SK-MEL-5 (cell line): ENCODE data around the gene IFT25. TPM values are rescaled to one million over a fixed set of nuclear protein-coding genes. Genes with fewer than 3 reads are reported as not detected.

Experiments used
- DNase-seq: peaks from one replicate; pipeline ENCODE4 v3.0.0-alpha.2; 2016; ENCODE audit warnings: low read depth, low spot score
- in situ Hi-C: cut with HindIII; loops from 2 replicates; pipeline ENCODE4 v1.10.0; 2016; ENCODE audit warnings: low sequenced_read_pairs, high pct_unique_total_duplicates, low pct_unique_long_range_greater_than_20kb
- total RNA-seq: library from RNA; depleted of rRNA; stranded (reverse); fragments of >200 nt; shearing (Covaris generic); gene quantifications from 2 replicates; pipeline ENCODE4 v1.2.3, GENCODE V29; 2014

The IFT25 gene
- total RNA-seq, 1 experiment from 2014 or later = 33.1 TPM

DNA sequence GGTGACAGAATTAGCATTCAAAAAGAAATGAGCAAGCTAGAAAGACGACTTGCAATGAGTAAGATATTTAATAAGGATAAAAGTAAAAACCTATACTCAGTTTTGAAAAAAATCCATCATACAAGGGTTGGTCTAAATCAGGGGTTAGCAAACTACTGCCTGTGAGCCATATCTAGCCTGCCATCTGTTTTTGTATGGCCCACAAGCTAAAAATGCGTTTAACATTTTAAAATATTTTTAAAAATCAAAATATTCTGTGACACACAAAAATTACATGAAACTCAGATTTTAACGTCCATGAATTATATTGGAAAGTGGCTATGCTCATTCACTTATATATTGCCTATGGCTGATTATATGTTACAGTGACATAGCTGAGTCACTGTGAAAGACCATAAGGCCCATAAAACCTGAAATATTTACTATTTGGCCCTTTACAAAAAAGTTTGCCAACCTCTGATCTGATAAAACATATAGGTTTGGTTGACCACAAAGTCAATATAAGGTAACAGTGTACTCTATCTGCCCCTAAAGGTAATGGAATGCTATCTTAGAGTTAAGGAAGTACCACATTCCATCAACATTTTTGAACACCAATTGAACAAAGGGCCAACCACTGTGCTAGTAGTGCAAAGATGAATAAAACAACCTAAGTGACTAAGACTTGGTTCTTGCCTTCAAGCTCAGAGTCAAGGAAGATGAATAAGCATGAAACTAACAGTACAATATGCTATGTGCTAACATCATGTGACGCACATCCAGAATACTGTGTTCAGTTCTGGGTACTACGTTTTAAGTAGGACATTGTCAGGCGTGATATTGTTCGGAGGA lies 3.2 kb downstream of the IFT25 start:
- in situ Hi-C loops = no loop called here
- no peak for DNase-seq

DNA sequence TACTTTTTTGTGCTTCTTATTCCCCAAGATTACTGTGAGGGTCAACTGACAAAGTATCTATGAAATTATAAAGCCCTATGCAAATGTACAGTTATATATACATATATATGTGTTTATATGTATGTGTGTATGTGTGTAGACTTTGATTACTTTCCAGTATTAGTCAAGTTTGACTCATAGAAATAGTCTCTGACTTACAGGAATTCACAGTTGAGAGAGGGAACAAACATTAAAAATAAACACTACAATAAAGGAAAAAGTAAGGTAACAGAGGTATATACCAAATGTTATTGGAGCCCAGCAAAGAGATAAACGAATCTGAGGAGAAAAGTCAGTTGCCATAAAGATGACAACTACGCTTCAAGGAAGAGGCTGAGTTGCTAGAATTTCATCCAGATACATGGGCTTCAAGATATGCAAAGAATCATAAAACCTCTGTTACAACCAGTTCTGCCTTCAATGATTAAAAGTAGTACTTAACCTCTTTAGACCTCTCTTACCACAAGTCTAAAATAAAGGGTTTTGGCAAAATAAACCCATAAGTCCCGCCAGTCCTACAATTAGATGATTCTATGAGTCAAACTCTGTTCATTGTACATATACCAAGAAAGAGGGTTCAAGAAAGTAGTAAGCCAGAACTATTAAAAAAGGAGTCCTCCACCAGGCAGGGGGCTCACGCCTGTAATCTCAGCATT lies 7.2 kb downstream of the IFT25 start:
- in situ Hi-C loops = no loop called here
- DNase-seq = no peak

DNA sequence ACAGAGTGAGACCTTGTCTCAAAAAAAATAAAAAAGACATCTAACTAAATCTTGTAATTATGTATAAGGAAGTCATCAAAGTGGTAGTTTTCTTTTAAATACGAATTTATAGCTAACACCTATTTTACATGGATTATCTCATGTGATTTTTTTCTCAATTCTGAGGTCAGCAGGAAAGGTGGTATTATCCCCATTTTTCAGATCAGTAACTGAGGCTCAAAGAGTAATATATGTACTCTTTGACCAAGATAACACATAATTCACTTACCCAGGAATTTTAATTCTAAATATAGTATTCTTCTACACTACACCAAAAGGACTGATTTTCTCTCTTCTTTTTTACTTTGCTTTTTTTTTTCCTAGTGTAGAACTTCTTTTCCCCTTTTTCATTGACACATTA lies 9.1 kb downstream of the IFT25 start:
- in situ Hi-C loops = no loop called here
- no peak for DNase-seq

DNA sequence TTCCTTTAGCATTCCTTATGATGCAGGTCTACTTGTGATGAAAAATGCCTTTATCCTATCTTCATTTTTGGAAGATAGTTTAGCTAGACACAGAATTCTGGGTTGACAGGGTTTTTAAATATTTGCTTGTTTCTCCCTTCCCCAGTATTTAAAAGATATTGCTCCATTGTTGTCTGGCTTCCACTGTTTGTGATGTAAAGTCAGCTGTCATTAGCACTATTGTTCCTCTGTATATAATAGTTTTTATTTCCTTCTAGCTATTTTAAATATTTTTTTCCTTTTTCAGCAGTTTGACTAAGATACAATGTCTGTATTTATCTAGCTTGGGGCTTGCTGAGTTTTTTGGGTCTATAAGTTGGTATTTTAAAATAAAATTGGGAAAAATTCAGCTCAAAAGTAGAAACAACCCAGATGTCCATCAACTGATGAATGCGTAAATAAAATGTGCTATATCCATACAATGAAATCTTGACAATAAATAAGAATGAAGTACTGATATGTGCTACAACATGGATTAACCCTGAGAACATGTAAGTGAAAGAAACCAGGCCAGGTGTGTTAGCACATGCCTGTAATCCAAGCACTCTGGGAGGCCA lies 11.2 kb downstream of the IFT25 start:
- no peak for DNase-seq
- in situ Hi-C loops = no loop called here

DNA sequence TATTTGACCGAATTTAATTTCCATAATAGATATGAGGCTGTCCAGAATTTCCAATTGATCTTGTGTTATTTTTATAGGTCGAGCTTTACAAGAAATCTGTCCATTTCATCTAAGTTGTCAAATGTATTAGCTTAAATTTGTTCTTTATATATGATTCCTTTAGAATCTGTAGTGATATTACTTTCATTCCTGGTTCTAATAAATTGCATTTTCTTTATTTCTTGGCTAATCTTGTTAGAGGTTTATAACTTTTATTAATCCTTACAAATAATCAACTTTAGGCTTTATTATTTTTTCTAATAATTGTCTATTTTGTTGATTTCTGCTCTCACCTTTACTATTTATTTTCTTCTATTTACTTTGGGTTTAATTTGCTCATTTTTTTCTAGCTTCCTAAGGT lies 14.0 kb downstream of the IFT25 start:
- no peak for DNase-seq
- in situ Hi-C loops = no loop called here

DNA sequence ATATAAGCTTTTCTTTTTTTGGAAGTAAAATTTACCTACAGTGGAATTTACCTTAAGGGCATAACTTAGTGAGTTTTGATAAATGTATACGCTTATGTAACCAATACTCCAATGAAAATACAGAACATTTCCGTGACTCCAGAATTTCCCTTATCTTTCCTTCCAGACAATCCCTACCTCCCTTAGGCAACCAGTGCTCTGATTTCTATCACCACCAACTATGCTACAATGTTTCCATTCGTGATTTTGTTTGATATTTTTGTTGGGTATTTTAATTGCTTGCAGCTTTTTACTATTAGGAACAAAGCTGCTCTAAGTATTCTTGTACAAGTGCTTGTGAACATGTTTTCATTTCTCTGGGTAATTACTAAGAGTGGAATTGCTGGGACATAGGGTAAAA lies 14.6 kb downstream of the IFT25 start:
- in situ Hi-C loops = no loop called here
- no peak for DNase-seq

DNA sequence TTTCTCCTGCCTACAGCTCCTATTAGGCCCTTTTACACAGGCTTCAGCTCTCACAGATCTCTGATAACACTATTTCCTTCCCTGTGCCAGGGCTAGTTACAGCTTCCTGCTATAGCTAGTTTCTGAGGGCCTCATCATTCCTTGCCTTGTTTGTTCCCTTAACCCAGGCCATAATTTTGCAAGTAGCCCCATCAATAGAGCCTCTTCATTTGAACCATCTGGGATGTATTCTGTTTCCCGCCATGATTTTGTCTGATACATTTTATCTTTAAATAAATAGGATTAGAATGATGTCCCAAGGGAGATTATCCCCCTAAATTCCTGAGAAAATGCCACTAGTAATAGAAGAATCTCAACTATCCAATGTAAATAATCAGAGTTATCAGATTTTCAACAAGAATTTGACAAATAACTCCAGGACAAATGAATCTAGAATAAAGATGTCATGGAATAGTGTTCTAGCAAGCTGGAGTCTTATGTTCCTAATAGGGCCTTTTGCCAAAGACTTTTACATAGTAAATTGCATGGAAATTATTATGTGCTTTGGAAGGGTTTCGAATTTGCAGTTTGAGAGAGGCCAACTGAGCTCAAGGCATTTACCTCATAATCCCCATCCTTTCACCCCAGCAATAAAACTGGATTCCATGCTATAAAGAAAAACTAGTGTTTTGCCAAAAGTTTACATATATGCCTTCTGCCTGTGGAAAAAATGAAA lies 16.1 kb downstream of the IFT25 start:
- in situ Hi-C loops = no loop called here
- no peak for DNase-seq

DNA sequence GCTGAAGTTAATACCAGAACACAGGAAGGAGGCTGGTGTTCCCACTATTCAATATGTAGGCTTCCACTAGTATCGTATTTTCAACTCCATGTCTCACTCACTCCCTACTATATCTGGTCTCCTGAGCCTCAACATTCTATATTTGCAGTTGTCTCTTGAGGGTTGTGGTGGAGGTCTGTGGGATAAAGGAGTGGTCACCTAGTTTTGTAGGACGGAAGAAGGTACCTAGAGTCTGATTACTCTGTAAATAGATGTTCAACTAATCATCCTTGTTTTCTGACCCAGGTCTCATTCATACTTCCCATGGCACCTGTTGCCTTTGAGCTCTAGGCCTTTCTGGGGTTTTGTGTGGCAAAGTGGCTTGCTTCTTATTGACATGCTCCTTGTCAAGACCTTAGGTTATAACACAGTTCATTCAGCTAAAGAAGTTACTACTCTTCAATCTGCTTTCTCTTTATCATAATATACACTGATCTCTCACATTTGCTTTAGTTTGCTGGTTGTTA lies 18.1 kb downstream of the IFT25 start:
- DNase-seq = no peak
- in situ Hi-C loops = no loop called here

DNA sequence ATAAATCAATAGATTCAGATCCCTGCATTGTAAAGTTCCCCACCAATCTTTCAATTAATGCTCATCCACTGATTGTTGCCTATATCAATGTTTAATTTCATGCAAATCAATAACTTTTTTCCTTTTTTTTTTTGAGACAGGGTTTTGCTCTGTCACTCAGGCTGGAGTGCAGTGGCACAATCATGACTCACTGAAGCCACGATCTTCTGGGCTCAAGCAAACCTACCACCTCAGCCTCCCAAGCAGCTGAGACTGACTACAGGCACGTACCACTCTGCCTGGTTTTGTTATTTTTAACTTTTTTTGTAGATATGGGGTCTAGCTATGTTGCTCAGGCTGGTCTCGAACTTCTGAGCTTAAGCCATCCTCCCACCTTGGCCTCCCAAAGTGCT lies 25.8 kb downstream of the IFT25 start:
- no peak for DNase-seq
- in situ Hi-C loops = no loop called here

DNA sequence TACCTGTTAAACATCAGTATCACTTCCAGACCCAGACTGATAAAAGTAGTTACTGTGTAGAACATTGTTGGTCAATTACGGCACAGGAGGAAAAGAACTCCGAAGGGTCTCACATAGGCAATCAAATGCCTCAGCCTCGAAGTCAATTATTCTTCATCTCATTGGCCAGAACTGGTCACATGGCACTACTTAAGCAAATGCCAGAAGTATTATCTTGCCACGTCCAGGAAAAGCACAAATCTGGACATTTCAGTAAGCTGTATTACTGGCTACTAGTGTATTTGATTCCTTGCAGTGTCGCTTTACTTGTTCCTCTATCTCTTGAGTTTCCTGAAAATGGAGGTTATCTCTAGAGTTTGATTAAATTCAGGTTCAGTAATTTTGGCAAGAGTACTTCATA lies 27.2 kb downstream of the IFT25 start:
- in situ Hi-C loops = no loop called here
- no peak for DNase-seq

DNA sequence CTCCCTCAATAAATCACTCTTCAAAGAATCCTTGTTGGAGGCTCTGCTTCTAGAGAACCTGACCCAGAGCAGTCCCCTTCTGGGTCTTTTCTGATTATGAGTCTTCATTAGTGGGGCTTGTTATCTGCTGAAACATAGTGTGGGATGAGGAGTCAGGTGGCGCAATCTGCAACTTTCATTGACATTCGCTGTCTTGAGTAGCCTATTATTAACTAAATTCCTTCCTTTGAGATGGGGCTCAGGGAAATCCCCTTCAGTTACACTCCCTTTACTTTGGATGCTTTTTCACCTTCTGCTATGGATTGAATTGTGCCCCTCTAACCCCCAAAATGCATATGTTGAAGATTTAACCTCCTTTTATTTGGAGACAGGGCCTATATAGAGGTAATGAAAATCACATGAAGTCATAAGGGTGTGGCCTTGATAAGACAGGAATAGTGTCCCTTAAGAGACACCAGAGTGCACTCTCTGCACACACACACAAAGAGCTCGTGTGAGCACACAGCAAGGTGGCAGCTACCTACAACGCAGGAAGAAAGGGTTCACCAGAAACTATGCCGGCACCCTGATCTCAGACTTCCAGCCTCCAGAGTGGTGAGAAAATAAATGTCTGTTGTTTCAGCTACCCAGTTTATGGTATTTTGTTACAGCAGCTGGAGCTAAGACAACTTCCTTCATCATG lies 32.0 kb downstream of the IFT25 start:
- no peak for DNase-seq
- in situ Hi-C loops = no loop called here

DNA sequence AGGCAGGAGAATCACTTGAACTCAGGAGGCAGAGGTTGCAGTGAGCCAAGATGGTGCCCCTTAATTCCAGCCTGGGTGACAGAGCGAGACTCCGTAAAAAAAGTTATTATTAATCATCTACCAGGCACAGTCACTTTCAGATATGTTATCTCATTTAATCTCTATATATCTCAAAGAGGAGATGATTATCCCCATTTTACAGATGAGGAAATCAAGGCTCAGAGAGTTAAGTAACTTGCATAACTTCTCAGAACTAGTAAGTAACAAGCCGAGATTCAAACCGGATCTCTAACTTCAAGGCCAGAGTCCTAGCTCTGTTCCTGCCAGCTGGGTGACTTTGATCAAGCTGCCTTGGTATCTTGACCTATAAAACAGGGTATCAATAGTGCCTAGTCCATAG lies 34.1 kb downstream of the IFT25 start:
- DNase-seq = no peak
- in situ Hi-C loops = no loop called here

DNA sequence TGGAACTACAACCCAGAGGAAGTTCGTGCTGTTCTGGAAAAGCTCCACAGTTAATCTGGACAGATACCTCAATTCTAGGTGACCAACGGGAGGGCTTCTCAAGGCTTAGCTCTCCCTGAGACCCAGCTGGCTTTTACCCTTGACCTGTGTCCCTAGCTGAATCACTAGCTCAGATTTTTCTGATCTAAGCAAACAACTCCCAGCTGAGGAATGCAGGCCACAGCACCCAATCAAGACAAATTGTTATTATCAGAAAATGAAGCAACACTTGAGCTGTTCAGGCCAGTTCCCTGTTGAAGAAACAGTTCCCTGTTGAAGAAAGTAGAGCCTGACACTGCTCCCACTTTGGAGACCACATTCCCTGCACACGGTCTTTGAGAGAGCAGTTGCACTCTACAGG lies 35.6 kb downstream of the IFT25 start:
- in situ Hi-C loops = no loop called here

DNA sequence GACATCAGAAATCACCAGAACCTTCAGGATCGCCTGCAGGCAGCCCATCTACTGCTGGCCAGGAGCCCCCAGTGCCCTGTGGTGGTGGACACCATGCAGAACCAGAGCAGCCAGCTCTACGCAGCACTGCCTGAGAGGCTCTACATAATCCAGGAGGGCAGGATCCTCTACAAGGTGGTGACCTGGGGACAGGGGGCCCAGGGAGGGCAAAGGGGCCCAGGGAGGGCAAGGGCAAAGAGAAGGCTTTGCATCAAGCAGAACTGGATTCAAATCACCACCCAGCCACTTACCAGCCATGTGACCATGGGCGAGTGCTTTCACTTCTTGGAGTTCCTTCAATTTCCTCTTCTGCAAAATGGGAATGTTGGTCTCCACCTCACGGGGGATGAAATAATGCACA lies 39.4 kb downstream of the IFT25 start:
- DNase-seq = no peak
- in situ Hi-C loops = no loop called here

More for the DNA sequence above, 35.6 kb downstream of the IFT25 start:
- DNase-seq = no peak

DNA sequence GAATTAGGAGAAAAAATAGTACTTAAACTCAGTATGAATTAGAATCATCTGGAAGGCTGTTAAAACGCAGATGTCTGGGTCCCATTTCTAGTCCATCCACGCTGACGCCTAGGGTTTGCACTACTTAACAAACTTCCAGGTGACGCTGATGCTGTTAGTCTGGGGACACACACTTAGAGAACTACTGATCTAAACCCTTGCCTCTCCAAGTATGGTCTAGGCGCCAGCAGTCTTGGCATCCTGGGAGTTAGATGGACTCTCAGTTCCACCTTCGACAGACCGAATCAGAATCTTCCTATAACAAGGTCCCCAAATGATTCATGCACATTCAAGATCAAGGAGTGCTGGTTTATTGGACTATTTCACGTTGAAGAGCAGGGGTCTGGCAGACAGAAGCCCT lies 40.0 kb downstream of the IFT25 start:
- in situ Hi-C loops = no loop called here
- no peak for DNase-seq

DNA sequence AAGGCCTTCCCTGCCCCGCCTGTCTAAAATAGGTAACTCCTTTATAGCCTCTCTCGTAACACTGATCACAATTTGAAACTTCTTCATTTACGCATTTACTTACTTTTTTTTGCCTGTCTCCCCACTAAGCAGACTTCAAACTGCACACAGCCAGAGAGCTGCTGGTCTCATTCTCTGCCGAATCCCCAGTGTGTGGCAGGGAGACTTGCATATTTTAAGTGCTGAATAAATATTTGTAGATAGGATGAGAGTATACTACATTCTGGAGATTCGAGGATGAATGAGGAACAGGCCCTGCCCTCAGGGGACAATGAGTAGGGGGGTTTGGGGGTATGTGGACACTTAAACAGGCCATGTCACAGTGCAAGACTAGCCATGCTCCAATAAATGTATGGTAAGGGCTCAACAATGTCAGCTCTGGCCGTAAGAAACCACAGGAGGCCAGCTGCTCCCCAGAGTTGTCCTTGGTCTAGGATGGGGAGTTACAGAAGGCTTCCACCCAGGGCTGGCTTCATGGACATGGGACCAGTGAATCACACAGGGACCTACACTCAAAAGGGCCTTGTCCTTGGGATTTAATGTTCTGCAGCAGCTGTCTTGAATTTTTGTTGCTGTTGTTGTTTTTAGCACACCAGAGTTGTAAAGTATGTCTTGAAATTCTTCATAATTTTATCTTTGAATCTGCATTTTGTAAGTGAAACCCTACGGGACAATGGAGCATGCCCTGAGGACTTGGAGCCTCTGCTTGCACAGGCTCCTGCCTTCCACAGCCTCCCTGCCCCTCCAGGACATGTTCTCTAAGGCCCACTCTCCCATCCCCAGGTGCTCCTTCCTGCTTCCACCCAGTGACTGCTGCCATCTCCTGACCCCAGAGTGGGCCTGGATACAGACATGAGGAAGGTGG lies 43.0 kb downstream of the IFT25 start:
- in situ Hi-C loops = no loop called here
- DNase-seq = no peak

DNA sequence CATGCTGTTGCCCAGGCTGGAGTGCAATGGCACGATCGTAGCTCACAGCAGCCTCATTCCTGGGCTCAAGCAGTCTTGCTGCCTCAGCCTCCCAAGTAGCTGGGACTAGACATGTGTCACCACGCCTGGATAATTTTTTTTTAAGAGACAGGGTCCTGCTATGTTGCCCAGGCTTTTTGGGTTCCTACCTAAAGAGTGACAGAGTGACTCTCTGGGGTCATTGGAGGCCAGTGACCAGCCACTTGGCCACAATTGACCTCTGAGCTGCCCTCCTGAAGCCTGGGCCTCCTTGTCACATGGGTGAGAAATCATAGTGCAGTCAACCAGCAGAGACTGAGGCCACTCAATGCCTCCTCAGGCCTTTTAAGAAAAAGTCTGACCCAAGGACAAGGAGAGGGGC lies 45.8 kb downstream of the IFT25 start:
- no peak for DNase-seq
- in situ Hi-C loops = no loop called here
